Loucy (cell line): Measurements from ENCODE around the gene MORN4.

Source experiments
- H2AFZ ChIP-seq: fragments of 200-600 bp; sonication (generic); 2 replicates; pipeline ENCODE4 v1.6.0; 2016; ENCODE audit warnings: antibody characterized with exemption, mild to moderate bottlenecking, low read length, moderate library complexity
- H3F3A ChIP-seq: fragments of 200-600 bp; 2 replicates; pipeline ENCODE4 v1.6.0; 2016; ENCODE audit warnings: antibody characterized with exemption, low read depth, mild to moderate bottlenecking
- H3K27me3 ChIP-seq: fragments of 200-600 bp; sonication (generic); 2 replicates; pipeline ENCODE4 v1.6.1; 2014; ENCODE audit warnings: low read length, mild to moderate bottlenecking; ENCODE audit not compliant: insufficient read depth, poor library complexity, severe bottlenecking
- H3K36me3 ChIP-seq: fragments of 200-600 bp; sonication (generic); 2 replicates; pipeline ENCODE4 v1.6.1; 2016; ENCODE audit warnings: low read length; ENCODE audit not compliant: insufficient read depth
- H3K4me1 ChIP-seq: fragments of 200-600 bp; sonication (generic); 2 replicates; pipeline ENCODE4 v1.5.1; 2014; ENCODE audit warnings: low read length, mild to moderate bottlenecking; ENCODE audit not compliant: insufficient read depth, poor library complexity, severe bottlenecking
- H3K4me2 ChIP-seq: fragments of 200-600 bp; sonication (generic); 2 replicates; pipeline ENCODE4 v1.6.0; 2014; ENCODE audit warnings: antibody characterized with exemption, low read length, low read depth, mild to moderate bottlenecking; ENCODE audit not compliant: poor library complexity, severe bottlenecking
- H3K4me3 ChIP-seq: fragments of 200-600 bp; sonication (generic); 2 replicates; pipeline ENCODE4 v1.5.1; 2014; ENCODE audit warnings: low read length, mild to moderate bottlenecking, mixed read lengths; ENCODE audit not compliant: poor library complexity, severe bottlenecking
- H3K79me2 ChIP-seq: fragments of 200-600 bp; sonication (generic); 2 replicates; pipeline ENCODE4 v1.6.1; 2014; ENCODE audit warnings: low read length; ENCODE audit not compliant: insufficient read depth
- H3K9ac ChIP-seq: fragments of 200-600 bp; sonication (generic); 2 replicates; pipeline ENCODE4 v1.6.0; 2014; ENCODE audit warnings: mild to moderate bottlenecking, low read depth, low read length, moderate library complexity; ENCODE audit not compliant: poor library complexity, severe bottlenecking
- H3K9me2 ChIP-seq: fragments of 200-600 bp; sonication (generic); replicated peaks from 2 replicates; pipeline ENCODE4 v1.6.1; 2016; ENCODE audit warnings: low read depth, low read length, mixed read lengths
- H3K9me3 ChIP-seq: fragments of 200-600 bp; sonication (generic); 2 replicates; pipeline ENCODE4 v1.6.1; 2014; ENCODE audit warnings: mild to moderate bottlenecking, antibody characterized with exemption, low read length, low read depth; ENCODE audit not compliant: insufficient read depth
- H4K20me1 ChIP-seq: fragments of 200-600 bp; sonication (generic); 2 replicates; pipeline ENCODE4 v1.6.0; 2014; ENCODE audit warnings: antibody characterized with exemption, low read length, mild to moderate bottlenecking; ENCODE audit not compliant: insufficient read depth, poor library complexity, severe bottlenecking
- EZH2phosphoT487 ChIP-seq: fragments of 200-600 bp; IDR thresholded peaks from 2 replicates; pipeline ENCODE4 v1.6.1; 2018; ENCODE audit warnings: antibody characterized with exemption, mild to moderate bottlenecking, moderate library complexity, borderline replicate concordance
- TF ChIP-seq, protein P1 (sequence below): fragments of 200-600 bp; sonication (generic); conservative IDR thresholded peaks from 2 replicates; pipeline ENCODE4 v1.5.1; 2014; ENCODE audit warnings: mild to moderate bottlenecking, antibody characterized with exemption, low read length

The MORN4 gene

GRCh38 chr10:97584798-97585438 is 48.4 kb downstream of the MORN4 start:
- H3K4me1 ChIP-seq, result peaks cover 4% of the 10 kb centered on the region
- H2AFZ ChIP-seq, result no peak overlapping the region
- no peaks in the 10 kb centered on the region for H3K27me3 ChIP-seq
- no peak overlapping the region for H3K4me2 ChIP-seq
- no peaks in the 10 kb centered on the region for H3K9me2 ChIP-seq
- no peaks in the 10 kb centered on the region for H3F3A ChIP-seq
- no peak overlapping the region for H3K9ac ChIP-seq
- TF ChIP-seq EZH2phosphoT487, result no peak
- TF ChIP-seq, protein P1, sequence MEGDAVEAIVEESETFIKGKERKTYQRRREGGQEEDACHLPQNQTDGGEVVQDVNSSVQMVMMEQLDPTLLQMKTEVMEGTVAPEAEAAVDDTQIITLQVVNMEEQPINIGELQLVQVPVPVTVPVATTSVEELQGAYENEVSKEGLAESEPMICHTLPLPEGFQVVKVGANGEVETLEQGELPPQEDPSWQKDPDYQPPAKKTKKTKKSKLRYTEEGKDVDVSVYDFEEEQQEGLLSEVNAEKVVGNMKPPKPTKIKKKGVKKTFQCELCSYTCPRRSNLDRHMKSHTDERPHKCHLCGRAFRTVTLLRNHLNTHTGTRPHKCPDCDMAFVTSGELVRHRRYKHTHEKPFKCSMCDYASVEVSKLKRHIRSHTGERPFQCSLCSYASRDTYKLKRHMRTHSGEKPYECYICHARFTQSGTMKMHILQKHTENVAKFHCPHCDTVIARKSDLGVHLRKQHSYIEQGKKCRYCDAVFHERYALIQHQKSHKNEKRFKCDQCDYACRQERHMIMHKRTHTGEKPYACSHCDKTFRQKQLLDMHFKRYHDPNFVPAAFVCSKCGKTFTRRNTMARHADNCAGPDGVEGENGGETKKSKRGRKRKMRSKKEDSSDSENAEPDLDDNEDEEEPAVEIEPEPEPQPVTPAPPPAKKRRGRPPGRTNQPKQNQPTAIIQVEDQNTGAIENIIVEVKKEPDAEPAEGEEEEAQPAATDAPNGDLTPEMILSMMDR, result no peak
- H3K4me3 ChIP-seq, result no peak overlapping the region
- H3K9me3 ChIP-seq, result no peaks in the 10 kb centered on the region
- no peaks in the 10 kb centered on the region for H4K20me1 ChIP-seq
- H3K36me3 ChIP-seq, result no peaks in the 10 kb centered on the region
- no peaks in the 10 kb centered on the region for H3K79me2 ChIP-seq

GRCh38 chr10:97584060-97584797 is 49.1 kb downstream of the MORN4 start, which contains the start of gene HOGA1:
Gene HOGA1, plus strand, starts transcription at chr10:97584389. Its CDS starts 315 bp downstream, at chr10:97584704.
- TF ChIP-seq, protein P1, result no peak
- no peak for TF ChIP-seq EZH2phosphoT487
- H2AFZ ChIP-seq, result no peak within 1 kb of the TSS
- no peak within 1 kb of the TSS for H3K4me2 ChIP-seq
- no peaks in the 10 kb centered on the region for H3K9me3 ChIP-seq
- H3F3A ChIP-seq, result no peaks in the 10 kb centered on the region
- no peak within 1 kb of the TSS for H3K4me3 ChIP-seq
- peaks cover 4% of the 10 kb centered on the region for H3K4me1 ChIP-seq
- H3K36me3 ChIP-seq, result no peaks in the 10 kb centered on the region
- H3K9ac ChIP-seq, result no peak within 1 kb of the TSS
- H3K27me3 ChIP-seq, result no peaks in the 10 kb centered on the region
- H3K9me2 ChIP-seq, result no peaks in the 10 kb centered on the region
- no peaks in the 10 kb centered on the region for H3K79me2 ChIP-seq
- no peaks in the 10 kb centered on the region for H4K20me1 ChIP-seq

DNA sequence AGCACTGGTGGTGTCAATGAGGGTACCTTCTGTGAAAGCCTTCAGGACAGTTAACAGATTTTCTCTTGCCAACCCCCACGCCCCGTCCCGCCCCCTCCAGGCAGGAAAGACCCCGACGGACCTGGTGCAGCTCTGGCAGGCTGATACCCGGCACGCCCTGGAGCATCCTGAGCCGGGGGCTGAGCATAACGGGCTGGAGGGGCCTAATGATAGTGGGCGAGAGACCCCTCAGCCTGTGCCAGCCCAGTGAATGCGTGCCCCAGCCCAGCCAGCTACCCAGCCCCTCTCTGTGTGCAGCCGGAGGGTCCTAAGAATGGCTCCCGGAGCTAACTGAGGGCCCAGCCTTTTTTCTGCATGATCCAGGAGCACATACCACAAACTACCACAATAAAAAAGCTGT is 49.8 kb downstream of the MORN4 start:
- no peak overlapping the region for H3K4me2 ChIP-seq
- no peaks in the 10 kb centered on the region for H3K27me3 ChIP-seq
- no peak overlapping the region for H3K4me3 ChIP-seq
- H2AFZ ChIP-seq, result no peak overlapping the region
- H3K4me1 ChIP-seq, result peaks cover 4% of the 10 kb centered on the region
- no peaks in the 10 kb centered on the region for H3K9me3 ChIP-seq
- H3K36me3 ChIP-seq, result no peaks in the 10 kb centered on the region
- no peaks in the 10 kb centered on the region for H4K20me1 ChIP-seq
- no peaks in the 10 kb centered on the region for H3K9me2 ChIP-seq
- no peak overlapping the region for H3K9ac ChIP-seq
- TF ChIP-seq, protein P1, result no peak
- TF ChIP-seq EZH2phosphoT487, result no peak
- no peaks in the 10 kb centered on the region for H3K79me2 ChIP-seq
- no peaks in the 10 kb centered on the region for H3F3A ChIP-seq
